IPS-15b (cell line): ENCODE measurements around the gene DHX32.
A peak's percentile ranks its signal among the peaks of the same experiment; 100 is the strongest.

Experiments
- H3K27me3 ChIP-seq: one replicate; pipeline ENCODE4 v1.6.1; 2013; ENCODE audit warnings: low read length; ENCODE audit not compliant: control insufficient read depth, insufficient read depth
- H3K36me3 ChIP-seq: one replicate; pipeline ENCODE4 v1.6.1; 2013; ENCODE audit warnings: low read length; ENCODE audit not compliant: control insufficient read depth, insufficient read depth
- H3K4me1 ChIP-seq: one replicate; pipeline ENCODE4 v1.6.1; 2013; ENCODE audit warnings: mild to moderate bottlenecking, low read length; ENCODE audit not compliant: control insufficient read depth, insufficient read depth
- H3K4me3 ChIP-seq: one replicate; pipeline ENCODE4 v1.5.1; 2013; ENCODE audit warnings: low read depth, low read length
- H3K9ac ChIP-seq: one replicate; pipeline ENCODE4 v1.6.1; 2013; ENCODE audit warnings: low read depth, mild to moderate bottlenecking, low read length
- H3K9me3 ChIP-seq: one replicate; pipeline ENCODE4 v1.6.1; 2013; ENCODE audit warnings: mild to moderate bottlenecking, low read length; ENCODE audit not compliant: control insufficient read depth, insufficient read depth

DHX32 gene

DNA sequence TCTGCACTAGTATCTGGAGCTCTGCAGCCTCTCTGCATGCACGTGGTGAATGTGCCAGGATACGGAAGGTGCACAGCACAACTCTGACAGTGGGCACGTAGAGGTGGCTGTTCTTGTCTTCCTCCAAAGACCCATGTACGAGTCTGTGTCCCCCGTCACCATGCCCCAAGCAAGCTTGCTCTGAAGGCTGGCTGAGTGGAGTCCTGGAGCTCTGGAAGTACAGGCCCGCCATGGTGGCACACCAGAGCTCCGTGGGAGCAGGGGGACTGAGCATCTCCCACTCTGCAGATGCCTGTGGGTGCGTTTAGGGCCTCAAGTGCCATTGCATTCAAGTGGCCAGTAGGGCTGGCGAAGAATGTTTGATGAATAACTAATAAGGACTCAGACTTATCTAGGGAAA lies 40.7 kb downstream of the DHX32 start:
- H3K36me3 ChIP-seq: peaks cover 3% of the 10 kb centered on the region

DNA sequence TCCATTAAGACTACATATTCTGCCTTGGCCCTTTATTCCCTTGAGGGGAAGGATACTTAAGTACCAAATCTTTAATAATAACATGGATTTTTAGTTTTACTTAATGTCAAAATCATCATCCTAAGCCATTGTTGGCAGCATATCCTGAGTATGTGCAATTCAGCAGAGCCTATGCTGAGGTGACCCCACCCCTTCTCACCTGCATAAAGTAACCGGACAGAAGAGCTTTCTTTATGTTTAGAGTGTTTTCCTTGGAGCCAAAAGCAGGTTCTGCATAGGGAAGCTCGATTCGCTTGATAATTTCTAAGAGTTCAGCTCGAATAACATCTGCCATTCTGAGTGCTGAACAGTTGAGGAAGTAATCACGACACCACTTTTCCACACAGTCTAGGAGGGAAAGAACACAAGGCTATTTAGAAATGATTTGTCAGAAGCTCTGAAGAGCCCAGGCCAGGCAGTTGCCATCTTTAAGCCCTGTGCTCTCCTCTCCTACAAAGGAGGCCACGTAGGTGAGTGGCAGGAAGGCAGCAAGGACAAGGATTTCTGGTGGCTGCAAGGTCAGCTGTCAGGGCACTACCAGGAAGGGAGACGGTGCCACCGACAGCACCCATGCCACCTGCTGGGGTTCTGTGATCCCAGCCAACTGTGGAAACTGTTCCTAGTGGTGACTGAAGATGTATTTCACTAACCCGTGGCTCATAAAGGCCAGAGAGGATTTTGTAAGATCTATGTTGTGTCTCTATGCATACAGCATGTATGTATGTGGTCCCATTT lies 42.1 kb downstream of the DHX32 start:
- Histone ChIP-seq H3K9me3 (no peaks in the 10 kb centered on the region), H3K4me1 (no peaks in the 10 kb centered on the region), H3K27me3 (no peaks in the 10 kb centered on the region), H3K4me3 (no peak overlapping the region), H3K9ac (no peak overlapping the region), H3K36me3 (peaks cover 4% of the 10 kb centered on the region)

More for the DNA sequence above, 40.7 kb downstream of the DHX32 start:
- Histone ChIP-seq H3K9ac (no peak overlapping the region), H3K4me3 (no peak overlapping the region), H3K27me3 (no peaks in the 10 kb centered on the region), H3K4me1 (no peaks in the 10 kb centered on the region), H3K9me3 (no peaks in the 10 kb centered on the region)

DNA sequence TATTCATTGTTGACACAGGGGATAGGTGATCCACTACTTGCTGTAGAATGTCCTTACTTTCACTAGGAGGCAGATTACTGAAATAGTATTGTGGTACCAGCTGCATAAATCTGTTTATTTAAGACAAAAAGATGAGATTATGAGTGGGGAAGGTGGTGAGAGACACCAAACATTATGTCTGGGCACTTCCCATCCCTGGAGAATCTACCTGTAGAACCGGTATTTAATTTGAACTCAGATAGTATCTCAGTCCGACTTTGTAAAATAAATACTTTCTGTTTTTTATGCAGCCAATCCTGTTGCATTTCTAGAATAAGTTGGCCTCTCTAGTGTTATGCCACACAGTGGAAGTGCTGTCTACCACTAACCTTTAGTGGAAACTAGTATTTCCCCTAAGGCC lies 44.3 kb downstream of the DHX32 start:
- Histone ChIP-seq H3K27me3 (no peaks in the 10 kb centered on the region), H3K4me1 (no peaks in the 10 kb centered on the region)

DNA sequence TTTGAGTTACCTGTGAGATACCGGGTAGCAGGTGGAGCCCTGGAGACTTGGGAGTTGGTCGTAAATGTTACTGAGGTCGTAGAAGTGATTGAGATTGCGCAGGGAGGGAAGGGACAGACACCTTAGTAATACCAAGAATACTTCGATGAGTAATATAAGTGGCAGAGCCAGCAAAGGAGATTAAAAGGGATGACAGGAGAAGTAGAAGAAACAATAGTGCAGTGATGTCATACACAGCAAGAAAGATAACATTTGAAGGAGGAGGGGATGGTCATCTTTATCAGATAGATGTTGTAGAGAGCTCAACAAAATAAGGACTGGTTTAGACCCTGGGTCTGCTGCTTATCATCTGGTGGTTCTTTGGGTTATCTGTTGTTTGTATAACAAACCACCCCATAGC lies 52.8 kb downstream of the DHX32 start:
- Histone ChIP-seq H3K4me3 (no peak overlapping the region), H3K9me3 (no peaks in the 10 kb centered on the region), H3K9ac (no peak overlapping the region), H3K36me3 (peaks cover 24% of the 10 kb centered on the region), H3K4me1 (no peaks in the 10 kb centered on the region), H3K27me3 (no peaks in the 10 kb centered on the region)

More for the DNA sequence above, 44.3 kb downstream of the DHX32 start:
- Histone ChIP-seq H3K36me3 (peaks cover 17% of the 10 kb centered on the region), H3K4me3 (no peak overlapping the region), H3K9me3 (no peaks in the 10 kb centered on the region), H3K9ac (no peak overlapping the region)

DNA sequence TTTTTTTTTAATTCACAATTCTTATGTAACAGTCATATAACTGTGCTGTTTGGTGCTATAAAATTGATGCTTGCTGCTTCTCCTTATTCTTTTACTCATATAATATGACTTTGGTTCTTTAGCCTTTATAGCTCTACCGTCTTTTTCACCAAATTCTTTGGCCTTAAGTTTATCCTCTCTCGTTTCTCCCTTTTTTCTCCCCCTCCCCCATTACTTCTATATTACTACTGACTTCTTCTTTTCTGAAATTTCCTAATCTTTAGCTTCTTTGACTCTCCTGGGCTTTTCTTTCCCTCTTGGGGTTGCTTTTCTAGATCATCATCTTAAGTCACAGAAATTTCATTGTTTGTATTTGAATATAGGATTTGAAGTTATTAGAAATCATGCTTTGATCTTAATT lies 54.0 kb downstream of the DHX32 start:
- H3K36me3 ChIP-seq: peaks cover 19% of the 10 kb centered on the region

DNA sequence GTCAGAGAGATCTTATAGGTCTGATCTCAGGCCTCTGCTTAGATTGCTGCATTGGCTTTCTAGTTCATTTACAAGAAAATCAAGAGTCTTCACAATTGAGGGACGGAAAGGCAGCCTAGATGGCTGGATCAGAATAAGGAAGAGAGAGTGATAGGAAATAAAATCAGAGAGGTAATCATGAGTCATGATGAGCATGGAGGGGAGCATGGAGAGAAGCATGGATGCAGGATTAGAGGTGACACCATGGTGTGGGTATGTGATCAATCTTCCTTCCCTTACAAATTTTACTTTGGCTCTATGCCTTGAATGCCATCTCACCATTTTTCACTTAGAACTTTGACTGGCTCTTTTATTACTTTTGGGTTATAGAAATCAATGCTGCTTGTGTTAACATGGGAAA lies 56.4 kb downstream of the DHX32 start:
- H3K36me3 ChIP-seq: peaks cover 17% of the 10 kb centered on the region
- H3K9me3 ChIP-seq: no peaks in the 10 kb centered on the region
- no peaks in the 10 kb centered on the region for H3K27me3 ChIP-seq
- H3K9ac ChIP-seq: peak overlapping the region; percentile 14
- H3K4me1 ChIP-seq: no peaks in the 10 kb centered on the region
- peak overlapping the region; percentile 99 for H3K4me3 ChIP-seq

More for the DNA sequence above, 54.0 kb downstream of the DHX32 start:
- H3K9ac ChIP-seq: no peak overlapping the region
- no peaks in the 10 kb centered on the region for H3K4me1 ChIP-seq
- H3K9me3 ChIP-seq: no peaks in the 10 kb centered on the region
- no peak overlapping the region for H3K4me3 ChIP-seq
- no peaks in the 10 kb centered on the region for H3K27me3 ChIP-seq

DNA sequence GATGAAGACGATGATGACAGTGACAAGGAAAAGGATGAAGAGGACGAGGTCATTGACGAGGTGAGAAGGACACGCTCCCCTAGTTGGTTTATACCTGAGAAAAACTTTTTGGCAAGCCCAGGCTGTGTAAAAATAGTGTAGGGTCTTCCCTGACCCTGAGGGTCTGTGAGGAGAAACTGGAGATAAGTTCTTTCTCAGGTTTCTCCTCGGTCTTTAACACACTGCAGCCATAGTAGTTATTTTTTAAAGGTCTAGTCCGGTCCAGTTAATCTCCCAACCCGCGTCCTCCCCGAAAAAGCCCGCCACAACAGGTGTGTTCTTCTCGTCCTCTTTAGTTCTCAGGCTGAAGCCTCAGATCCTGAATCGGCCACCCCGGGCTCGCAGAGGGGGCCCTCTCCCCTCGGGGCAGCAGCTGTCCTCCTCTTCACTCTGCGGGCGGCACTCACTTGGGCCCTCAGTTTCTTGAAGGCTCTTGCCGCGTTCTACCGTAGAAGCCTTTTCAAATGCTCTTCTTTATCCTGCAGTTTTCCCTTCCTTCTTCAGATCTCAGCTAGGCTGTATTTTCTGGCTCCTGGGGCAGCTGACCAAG lies 57.3 kb downstream of the DHX32 start:
- H3K4me3 ChIP-seq: peak overlapping the region; percentile 99
- H3K4me1 ChIP-seq: no peaks in the 10 kb centered on the region
- H3K9me3 ChIP-seq: no peaks in the 10 kb centered on the region

DNA sequence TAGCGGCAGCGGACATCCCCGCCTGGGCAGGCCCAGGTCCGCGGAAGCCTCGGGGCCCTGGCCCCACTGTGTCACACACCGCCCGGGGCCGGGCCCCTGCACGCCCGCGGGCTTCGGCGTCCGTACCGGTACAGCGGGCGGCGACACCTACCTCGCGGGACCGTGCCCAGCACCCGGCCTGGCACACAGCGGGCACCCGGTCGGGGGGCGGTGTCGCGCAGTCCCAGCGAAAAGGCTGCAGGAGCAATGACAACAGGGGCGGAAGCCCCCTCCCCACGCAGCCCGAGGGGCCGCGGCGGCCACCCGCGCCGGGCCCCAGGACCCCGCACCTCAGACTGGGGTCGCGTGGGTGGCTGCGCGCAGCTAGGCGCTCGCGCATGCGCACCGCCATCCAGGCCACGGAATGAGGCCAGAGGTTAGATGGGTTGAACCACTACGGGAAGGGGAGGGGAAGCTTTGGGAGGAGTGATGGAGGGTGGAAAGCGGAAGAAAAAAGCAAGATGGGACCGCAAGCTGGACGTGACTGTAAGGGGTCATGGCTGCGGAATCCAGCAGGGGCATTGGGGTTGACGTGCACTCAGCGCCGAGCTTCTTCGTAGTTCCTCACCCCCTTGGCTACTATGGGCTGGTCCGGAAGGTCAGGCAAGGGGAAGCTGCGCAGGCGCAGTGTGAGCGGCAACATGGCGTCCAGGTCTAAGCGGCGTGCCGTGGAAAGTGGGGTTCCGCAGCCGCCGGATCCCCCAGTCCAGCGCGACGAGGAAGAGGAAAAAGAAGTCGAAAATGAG lies 58.0 kb downstream of the DHX32 start, which contains the start of the genes BCCIP and UROS:
Gene BCCIP (plus strand): TSS at position 669 of the 785 bp plus-strand sequence. CDS start 12 bp downstream, at position 681.
Gene UROS (minus strand): TSS at position 381 of the 785 bp plus-strand sequence. CDS start 6,759 bp downstream, outside the sequence.
- no peaks in the 10 kb centered on the region for H3K4me1 ChIP-seq
- peaks cover 4% of the 10 kb centered on the region for H3K36me3 ChIP-seq
- H3K4me3 ChIP-seq: peak within 1 kb of the TSS; percentile 99
- no peaks in the 10 kb centered on the region for H3K27me3 ChIP-seq
- peak within 1 kb of the TSS; percentile 99 for H3K9ac ChIP-seq
- H3K9me3 ChIP-seq: no peaks in the 10 kb centered on the region

More for the DNA sequence above, 57.3 kb downstream of the DHX32 start:
- H3K27me3 ChIP-seq: no peaks in the 10 kb centered on the region
- H3K9ac ChIP-seq: peak overlapping the region; percentile 99
- H3K36me3 ChIP-seq: peaks cover 10% of the 10 kb centered on the region

DNA sequence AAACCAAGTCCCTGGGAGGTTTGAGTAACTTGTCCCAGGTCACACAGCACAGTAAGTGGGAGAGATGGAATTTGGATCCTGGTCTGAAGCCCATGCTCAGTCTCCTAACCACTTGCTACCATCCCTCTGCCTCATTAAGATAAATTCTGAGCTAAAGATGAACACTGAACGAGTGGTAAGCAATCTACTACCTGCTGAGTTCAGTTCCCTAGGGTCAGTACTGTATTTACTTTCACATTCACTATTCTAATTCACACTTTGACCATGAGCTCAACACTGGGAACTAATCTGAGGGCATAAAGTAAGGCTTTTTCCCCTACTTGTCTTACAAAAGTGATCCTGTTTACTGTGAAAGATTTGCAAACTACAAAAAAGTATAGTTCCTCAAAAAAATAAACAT lies 60.4 kb downstream of the DHX32 start:
- Histone ChIP-seq H3K36me3 (peaks cover 2% of the 10 kb centered on the region), H3K27me3 (no peaks in the 10 kb centered on the region), H3K4me1 (no peaks in the 10 kb centered on the region), H3K4me3 (no peak overlapping the region), H3K9ac (no peak overlapping the region), H3K9me3 (no peaks in the 10 kb centered on the region)

DNA sequence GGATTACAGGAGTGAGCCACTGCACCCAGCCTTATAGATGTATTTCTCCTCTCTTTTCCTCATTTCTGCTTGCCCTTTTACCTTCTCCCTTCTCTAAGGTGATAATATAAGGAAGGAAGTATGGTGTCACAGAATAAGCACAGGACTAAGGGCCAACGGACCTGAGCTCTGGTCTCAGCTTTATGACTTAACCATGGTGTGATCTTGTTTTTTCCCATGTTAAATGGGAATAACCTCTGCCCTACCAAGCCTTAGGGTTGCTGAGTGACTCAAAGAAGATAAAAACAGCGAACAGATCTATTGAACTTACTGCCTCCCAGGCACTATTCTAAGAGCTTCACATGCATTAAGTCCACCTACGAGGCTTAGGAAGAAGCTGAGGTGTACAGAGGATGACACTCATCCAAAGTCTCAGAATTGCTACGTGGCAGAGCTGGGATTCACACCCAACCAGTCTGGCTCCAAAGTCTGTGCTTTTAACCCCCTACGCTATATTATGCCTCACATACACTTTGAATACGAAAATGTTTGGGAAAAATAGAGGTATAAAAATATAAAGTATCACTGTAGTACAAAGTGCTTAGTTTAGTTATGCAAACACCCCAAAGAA lies 63.6 kb downstream of the DHX32 start:
- Histone ChIP-seq H3K36me3 (peaks cover 6% of the 10 kb centered on the region), H3K9ac (no peak overlapping the region), H3K4me1 (no peaks in the 10 kb centered on the region), H3K9me3 (no peaks in the 10 kb centered on the region), H3K27me3 (no peaks in the 10 kb centered on the region), H3K4me3 (no peak overlapping the region)

DNA sequence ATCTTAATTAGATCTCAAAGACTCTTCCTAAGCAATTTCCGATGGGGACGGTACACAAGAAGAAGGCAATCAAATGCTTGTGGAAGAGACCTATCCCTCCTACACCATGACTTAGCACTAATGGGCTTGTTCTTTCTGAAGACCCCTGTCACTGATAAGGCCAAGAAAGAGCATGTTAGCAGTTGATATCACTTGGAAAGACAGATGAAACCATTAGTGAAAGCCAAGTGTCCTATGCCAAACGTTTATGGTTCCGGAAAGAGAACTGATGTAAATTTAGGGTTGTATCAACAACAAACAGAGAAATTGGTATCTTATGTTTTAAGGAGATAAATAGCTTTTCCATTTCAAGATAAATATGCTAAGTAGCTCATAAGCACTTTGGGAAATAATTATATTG lies 64.5 kb downstream of the DHX32 start:
- Histone ChIP-seq H3K4me1 (no peaks in the 10 kb centered on the region), H3K9ac (no peak overlapping the region), H3K36me3 (peaks cover 6% of the 10 kb centered on the region), H3K9me3 (no peaks in the 10 kb centered on the region), H3K4me3 (no peak overlapping the region), H3K27me3 (no peaks in the 10 kb centered on the region)
